ENCODE results near the gene SUMF1.

SUMF1 gene

GRCh38 chr3:4375911-4376310 lies 91.2 kb downstream of the SUMF1 start:
- no peak for DNase-seq

DNA sequence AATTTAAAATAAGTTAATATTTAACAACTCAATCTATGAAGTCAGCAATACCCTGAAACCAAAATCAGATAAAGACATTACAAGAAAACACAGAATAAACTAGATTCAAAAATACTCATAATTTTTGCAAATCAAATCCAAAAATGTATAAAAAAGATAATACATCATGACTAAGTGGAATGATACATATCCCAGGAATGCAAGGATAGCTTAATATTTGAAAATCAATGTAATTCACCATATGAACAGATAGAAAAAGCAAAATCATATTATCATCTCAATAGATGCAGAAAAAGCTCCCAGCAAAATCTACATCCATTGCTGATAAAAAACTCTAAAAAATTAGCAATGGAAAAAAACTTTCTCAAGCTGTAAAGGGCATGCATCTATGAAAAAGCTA lies 93.4 kb downstream of the SUMF1 start:
- no peak for DNase-seq

GRCh38 chr3:4362523-4362922 lies 104.5 kb downstream of the SUMF1 start:
- DNase-seq: no peak

- DNase-seq: no peak
Measured at GRCh38 chr3:4360817-4361216, 106.3 kb downstream of the SUMF1 start.

GRCh38 chr3:4359805-4360502 lies 107.1 kb downstream of the SUMF1 start:
- DNase-seq: no peak

DNA sequence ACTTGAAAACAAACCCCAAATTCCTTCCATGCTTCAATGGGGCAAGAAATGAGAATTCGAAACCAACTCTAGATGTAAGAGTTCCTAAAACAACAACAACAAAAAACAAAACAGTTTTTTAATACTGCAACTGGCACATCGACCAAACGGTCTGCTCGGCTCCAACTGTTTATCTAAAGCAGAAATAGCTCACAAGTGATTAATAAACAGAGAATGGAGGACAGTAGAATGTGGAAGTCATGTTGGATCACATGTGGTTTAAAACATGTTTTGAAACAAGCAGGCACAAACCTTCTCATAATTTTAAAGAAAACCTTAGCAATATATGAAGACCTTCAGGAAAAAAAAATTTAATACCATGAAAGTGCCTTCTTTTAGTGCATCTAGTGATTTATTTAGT lies 108.8 kb downstream of the SUMF1 start:
- DNase-seq: no peak

GRCh38 chr3:4356546-4357410 lies 110.3 kb downstream of the SUMF1 start:
- DNase-seq: no peak

- no peak for DNase-seq
Measured at GRCh38 chr3:4356220-4356540, 110.9 kb downstream of the SUMF1 start.

DNA sequence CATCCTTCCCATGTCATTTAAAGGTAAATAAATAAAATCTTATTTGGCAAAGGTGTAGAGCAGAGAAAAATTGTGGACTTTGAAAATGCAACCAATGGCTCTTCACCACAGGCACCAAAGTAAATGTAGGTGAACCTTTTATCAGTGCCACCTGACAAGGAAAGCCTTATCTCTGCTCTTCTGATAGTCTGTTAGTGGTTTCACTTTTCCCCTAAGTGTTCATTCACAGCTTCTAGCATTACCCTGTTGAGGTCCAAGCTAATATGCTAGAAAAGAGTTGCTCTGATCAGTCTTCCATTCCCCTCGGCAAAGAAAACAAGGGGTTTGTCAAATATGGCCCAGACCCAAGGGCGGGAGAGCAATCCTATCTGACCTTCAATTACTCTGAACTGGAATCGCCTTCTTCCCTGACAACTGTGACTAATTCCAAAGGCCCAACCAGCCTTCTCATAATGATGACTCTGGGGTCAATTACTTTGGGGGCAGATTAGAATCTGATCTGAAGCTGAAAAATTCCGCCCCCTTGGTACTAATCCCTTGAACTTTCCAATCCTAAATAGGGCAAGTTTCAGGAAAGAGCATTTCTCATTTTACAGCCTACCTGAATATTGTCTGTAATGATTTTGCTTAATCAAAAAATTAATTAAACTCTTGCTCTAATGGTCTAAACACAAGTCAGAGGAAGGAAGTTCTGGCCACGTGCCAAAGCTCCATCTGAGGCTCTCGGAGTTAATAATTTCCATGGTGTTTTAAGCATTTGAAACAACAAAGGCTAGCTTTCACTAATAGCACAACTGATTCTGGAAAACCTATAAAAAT lies 111.5 kb downstream of the SUMF1 start:
- no peak for DNase-seq

DNA sequence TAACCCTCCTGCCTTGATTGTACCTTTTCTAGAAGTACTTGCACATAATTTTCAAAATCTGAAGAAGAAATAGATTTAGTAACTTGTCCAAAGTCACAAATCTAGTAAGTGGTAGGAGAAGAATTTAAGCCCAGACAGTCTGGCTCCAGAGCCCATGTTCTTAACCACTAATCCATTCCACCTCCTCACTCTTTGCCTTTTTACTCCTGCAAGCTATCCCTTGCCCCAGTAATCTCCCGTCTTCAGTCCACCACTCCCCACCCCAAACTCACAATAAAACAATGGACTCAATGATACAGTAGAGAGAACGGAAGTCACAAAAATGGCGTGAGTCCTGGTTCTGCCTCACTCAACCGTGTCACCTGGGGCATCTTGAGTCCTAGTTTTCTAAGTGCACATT lies 115.2 kb downstream of the SUMF1 start:
- DNase-seq: no peak

GRCh38 chr3:4351164-4351855 lies 115.8 kb downstream of the SUMF1 start:
- DNase-seq: no peak

GRCh38 chr3:4350789-4351163 lies 116.3 kb downstream of the SUMF1 start:
- DNase-seq: no peak

DNA sequence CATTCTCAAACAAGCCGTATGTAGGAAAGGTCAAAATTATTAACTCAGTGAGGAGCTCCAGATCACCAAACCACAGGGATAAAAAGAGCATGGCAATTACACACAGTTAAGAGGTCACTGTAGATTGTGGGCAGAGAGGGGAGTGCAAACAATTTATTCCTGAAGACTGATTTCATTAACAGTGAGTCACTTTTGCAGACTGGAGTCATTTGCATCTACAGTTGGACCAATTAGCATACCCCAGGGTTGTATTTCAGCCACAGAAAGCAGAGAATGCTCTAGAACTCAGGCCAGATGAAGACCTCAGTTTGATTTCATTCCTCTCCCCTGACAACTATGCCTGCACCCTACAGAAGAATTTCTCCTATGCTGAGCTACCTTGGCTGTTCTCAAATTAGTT lies 123.8 kb downstream of the SUMF1 start:
- DNase-seq: no peak

GRCh38 chr3:4341336-4341675 lies 125.8 kb downstream of the SUMF1 start:
- no peak for DNase-seq

DNA sequence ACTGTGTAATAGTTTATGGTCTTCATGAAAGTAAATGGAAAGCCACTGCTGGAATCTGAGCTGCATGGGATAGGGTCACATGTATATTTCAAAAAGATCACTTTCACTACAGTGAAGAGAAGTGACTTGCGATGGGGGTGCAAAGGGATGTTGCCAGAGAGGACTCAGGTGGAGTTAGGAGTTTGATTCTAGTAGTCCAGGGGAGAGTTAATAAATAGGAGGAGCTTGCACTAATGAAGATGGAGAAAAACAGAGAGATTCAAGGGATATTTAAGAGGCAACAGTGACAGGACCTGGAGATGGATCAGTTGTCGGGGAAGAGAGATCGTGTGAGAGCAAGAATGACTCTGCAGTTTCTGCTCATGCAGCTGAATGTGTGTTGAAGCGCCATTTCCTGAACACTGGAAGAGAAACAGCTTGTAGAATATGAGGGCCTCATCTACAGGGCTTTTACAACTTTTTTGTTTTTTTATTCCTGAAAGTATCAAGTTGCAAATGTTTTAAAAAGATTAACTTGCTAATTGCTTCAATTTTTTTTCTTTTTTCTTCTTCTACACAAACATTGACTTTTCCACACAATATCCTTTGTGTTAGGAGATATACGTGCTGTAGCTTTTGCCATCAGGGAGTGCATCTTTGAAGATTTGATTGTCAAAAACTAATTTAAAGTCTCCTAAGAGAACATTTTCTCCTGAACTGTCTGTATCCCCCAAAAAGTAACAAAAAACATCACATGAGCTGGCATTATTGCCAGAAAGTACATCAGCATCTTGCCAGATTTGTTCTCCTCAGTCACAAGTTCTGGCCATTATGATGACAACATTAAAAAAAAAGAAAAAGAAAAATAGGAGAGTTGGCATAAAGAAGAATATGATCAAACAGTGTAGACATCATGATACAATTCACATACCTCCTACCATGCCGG lies 126.4 kb downstream of the SUMF1 start:
- no peak for DNase-seq

DNA sequence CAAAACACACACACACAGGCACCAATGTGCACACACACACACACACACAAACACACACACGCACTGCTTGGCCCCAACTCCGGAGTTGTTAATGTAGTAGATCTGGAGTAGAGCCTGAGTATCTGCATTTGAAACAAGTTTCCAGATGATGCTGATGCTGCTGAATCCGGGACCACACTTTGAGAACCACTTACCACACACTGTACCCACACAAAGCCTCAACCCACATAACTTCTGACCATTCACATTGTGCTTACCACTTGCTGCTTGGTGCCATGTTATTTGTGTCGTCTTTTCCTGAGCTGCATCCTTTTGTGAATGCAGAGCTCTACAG lies 127.0 kb downstream of the SUMF1 start:
- DNase-seq: no peak

- DNase-seq: no peak
Measured at GRCh38 chr3:4338751-4339150, 128.3 kb downstream of the SUMF1 start.

GRCh38 chr3:4336850-4337546 lies 130.1 kb downstream of the SUMF1 start:
- no peak for DNase-seq

DNA sequence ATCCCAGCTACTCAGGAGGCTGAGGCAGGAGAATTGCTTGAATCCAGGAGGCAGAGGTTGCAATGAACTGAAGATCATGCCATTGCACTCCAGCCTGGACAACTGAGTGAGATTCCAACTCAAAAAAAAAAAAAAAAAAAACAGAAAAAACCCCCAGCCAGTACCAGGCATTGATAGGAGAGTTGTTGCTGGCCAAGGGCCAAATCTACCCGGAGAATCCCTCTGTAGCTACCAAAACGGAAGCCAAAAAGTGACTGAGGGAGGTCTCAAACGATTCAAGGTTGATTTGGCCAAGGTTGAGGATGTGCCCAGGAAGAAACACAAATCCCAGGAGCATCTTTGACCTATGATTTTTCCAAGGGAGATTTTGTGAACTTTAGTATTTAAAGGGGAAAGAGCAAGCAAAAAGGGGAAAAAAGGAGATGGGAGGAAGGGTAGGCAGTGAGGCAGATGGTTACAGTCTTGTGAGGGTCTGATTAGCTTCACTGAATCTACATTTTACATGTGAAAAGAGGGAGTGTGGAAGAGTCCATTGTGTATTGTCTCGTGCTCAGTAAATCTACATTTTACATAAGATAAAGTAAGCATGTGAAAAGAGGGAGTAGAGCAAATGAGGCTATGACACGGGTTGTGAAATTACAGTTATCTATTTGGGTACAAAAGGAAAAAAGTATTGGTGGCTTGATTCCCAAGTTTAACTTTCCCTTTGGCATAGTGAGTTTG lies 131.1 kb downstream of the SUMF1 start:
- no peak for DNase-seq

GRCh38 chr3:4334548-4334947 lies 132.5 kb downstream of the SUMF1 start:
- no peak for DNase-seq

DNA sequence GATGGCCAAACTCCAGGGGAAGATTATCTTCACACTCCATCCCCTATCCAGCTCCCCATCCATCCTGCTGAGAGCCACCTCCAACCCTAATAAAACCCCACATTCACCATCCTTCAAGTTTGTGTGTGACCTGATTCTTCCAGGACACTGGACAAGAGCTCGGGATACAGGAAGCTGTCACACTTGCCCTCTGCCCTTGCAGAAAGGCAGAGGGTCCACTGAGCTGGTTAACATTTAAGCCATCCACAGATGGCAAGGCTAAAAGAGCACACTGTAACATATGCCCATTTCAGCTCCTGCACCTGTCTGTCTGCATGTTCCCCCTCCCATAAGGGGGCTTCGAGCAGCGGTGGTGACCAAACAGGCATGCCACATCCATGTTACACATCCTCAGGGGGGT lies 134.1 kb downstream of the SUMF1 start:
- no peak for DNase-seq

Data from DMS153 (cell line).